ENCODE results near the gene TNS3.
"Not testable (repeated sequence)": the region's sequence is repeated elsewhere in the genome, so short reads cannot be mapped to it uniquely, and the experiment has no call there.

TNS3 gene

GRCh38 chr7:47559306-47560220, 22.3 kb downstream of the TNS3 start:
- no peak for DNase-seq

GRCh38 chr7:47557694-47558670, 23.9 kb downstream of the TNS3 start:
- DNase-seq: no peak

- DNase-seq: no peak
Observed at GRCh38 chr7:47557317-47557693, 24.6 kb downstream of the TNS3 start.

- no peak for DNase-seq
Observed at GRCh38 chr7:47556511-47557180, 25.3 kb downstream of the TNS3 start.

- DNase-seq: no peak
Observed at GRCh38 chr7:47553309-47553708, 28.6 kb downstream of the TNS3 start.

GRCh38 chr7:47552621-47553020, 29.3 kb downstream of the TNS3 start:
- no peak for DNase-seq

- no peak for DNase-seq
Observed at GRCh38 chr7:47551668-47552440, 30.1 kb downstream of the TNS3 start.

GRCh38 chr7:47550788-47551470, 31.0 kb downstream of the TNS3 start:
- DNase-seq: no peak

- no peak for DNase-seq
Observed at GRCh38 chr7:47549916-47550315, 32.0 kb downstream of the TNS3 start.

- no peak for DNase-seq
Observed at GRCh38 chr7:47549397-47549796, 32.5 kb downstream of the TNS3 start.

GRCh38 chr7:47548546-47548945, 33.4 kb downstream of the TNS3 start:
- no peak for DNase-seq

- DNase-seq: no peak
Observed at GRCh38 chr7:47546733-47547494, 35.0 kb downstream of the TNS3 start.

- DNase-seq: no peak
Observed at GRCh38 chr7:47546171-47546570, 35.7 kb downstream of the TNS3 start.

- no peak for DNase-seq
Observed at GRCh38 chr7:47544416-47544815, 37.5 kb downstream of the TNS3 start.

GRCh38 chr7:47543714-47544113, 38.2 kb downstream of the TNS3 start:
- DNase-seq: no peak

GRCh38 chr7:47543056-47543455, 38.9 kb downstream of the TNS3 start:
- DNase-seq: no peak

- DNase-seq: no peak
Observed at GRCh38 chr7:47542051-47542450, 39.9 kb downstream of the TNS3 start.

GRCh38 chr7:47541485-47541884, 40.4 kb downstream of the TNS3 start:
- not testable (repeated sequence) for DNase-seq

GRCh38 chr7:47540387-47541350, 41.2 kb downstream of the TNS3 start:
- DNase-seq: no peak

GRCh38 chr7:47540053-47540386, 41.9 kb downstream of the TNS3 start:
- no peak for DNase-seq
